PC-9 (cell line): ENCODE data around the gene MYD88. TPM values are rescaled to one million over a fixed set of nuclear protein-coding genes. Genes with fewer than 3 reads are reported as not detected.

Source experiments
- BruUV-seq: library from RNA; stranded (reverse); fragments of 400-500 nt; replicated peaks from 2 replicates; lab custom pipeline; 2021; lab: Mats Ljungman, UMichigan
- CTCF ChIA-PET: fragments of 300-600 bp; sonication (Branson Sonifier 250); formaldehyde crosslinking; loops from one replicate; lab custom pipeline; 2022; ENCODE audit warnings: antibody characterized with exemption; lab: Charles Lee
- POLR2A ChIA-PET: fragments of 300-600 bp; sonication (Branson Sonifier 250); formaldehyde crosslinking; loops from one replicate; lab custom pipeline; 2022; ENCODE audit warnings: antibody characterized with exemption; ENCODE audit not compliant: unreplicated experiment; lab: Charles Lee
- DNase-seq, 2 experiments: peaks; one replicate each; pipeline versions ENCODE4 v3.0.0 to v3.0.0-alpha.2; 2015 to 2022; ENCODE audit warnings: mixed read lengths in 1 of 2
- H2AFZ ChIP-seq: fragments of 200-600 bp; sonication (generic); 2 replicates; pipeline ENCODE4 v1.8.1; 2017; ENCODE audit warnings: antibody characterized with exemption
- H3F3A ChIP-seq: fragments of 200-600 bp; sonication (generic); 2 replicates; pipeline ENCODE4 v1.8.1; 2017; ENCODE audit warnings: antibody characterized with exemption, mild to moderate bottlenecking, low read depth; ENCODE audit not compliant: insufficient read depth
- H3K27ac ChIP-seq: fragments of 200-600 bp; sonication (generic); 2 replicates; pipeline ENCODE4 v1.6.1; 2016; ENCODE audit warnings: mixed run types
- H3K27me3 ChIP-seq: fragments of 200-600 bp; sonication (generic); 2 replicates; pipeline ENCODE4 v1.6.1; 2016; ENCODE audit warnings: low read depth, mixed run types; ENCODE audit not compliant: insufficient read depth
- H3K36me3 ChIP-seq: fragments of 200-600 bp; sonication (generic); 2 replicates; pipeline ENCODE4 v1.6.1; 2016; ENCODE audit warnings: low read depth, mixed run types
- H3K4me1 ChIP-seq: fragments of 200-600 bp; sonication (generic); replicated peaks from 2 replicates; pipeline ENCODE4 v1.6.1; 2016; ENCODE audit warnings: mixed run types; ENCODE audit not compliant: insufficient read depth
- H3K4me2 ChIP-seq: fragments of 200-600 bp; sonication (generic); 2 replicates; pipeline ENCODE4 v1.6.1; 2017; ENCODE audit warnings: mixed run types
- H3K4me3 ChIP-seq: fragments of 200-600 bp; sonication (generic); 2 replicates; pipeline ENCODE4 v1.6.1; 2016; ENCODE audit warnings: mixed run types
- H3K79me2 ChIP-seq: fragments of 200-600 bp; sonication (generic); 2 replicates; pipeline ENCODE4 v1.6.1; 2017; ENCODE audit warnings: low read depth, mixed run types
- H3K9me2 ChIP-seq: fragments of 200-600 bp; sonication (generic); 2 replicates; pipeline ENCODE4 v1.8.1; 2017; ENCODE audit warnings: mild to moderate bottlenecking; ENCODE audit not compliant: insufficient read depth
- H3K9me3 ChIP-seq: fragments of 200-600 bp; sonication (generic); 2 replicates; pipeline ENCODE4 v1.8.1; 2016; ENCODE audit warnings: low read depth; ENCODE audit not compliant: insufficient read depth
- H4K20me1 ChIP-seq: fragments of 200-600 bp; sonication (generic); 2 replicates; pipeline ENCODE4 v1.8.1; 2017; ENCODE audit not compliant: insufficient read depth
- CTCF ChIP-seq: fragments of 200-600 bp; sonication (generic); conservative IDR thresholded peaks from 2 replicates; pipeline ENCODE4 v1.6.1; 2017; ENCODE audit warnings: mixed run types, antibody characterized with exemption, mild to moderate bottlenecking, moderate library complexity
- EZH2 ChIP-seq: fragments of 200-600 bp; sonication (generic); IDR thresholded peaks from 2 replicates; pipeline ENCODE4 v1.8.0; 2017; ENCODE audit warnings: antibody characterized with exemption, low read depth
- intact Hi-C: fragments of 100-400 bp; cut with micrococcal nuclease; formaldehyde crosslinking; loops from one replicate; pipeline ENCODE4 v1.10.0; 2022; ENCODE audit not compliant: unreplicated experiment
- total RNA-seq: library from RNA; stranded (reverse); gene quantifications from 2 replicates; pipeline ENCODE4 v1.2.3, GENCODE V29; 2021

MYD88 gene
- total RNA-seq, 1 experiment from 2014 or later, result 25.0 TPM

DNA sequence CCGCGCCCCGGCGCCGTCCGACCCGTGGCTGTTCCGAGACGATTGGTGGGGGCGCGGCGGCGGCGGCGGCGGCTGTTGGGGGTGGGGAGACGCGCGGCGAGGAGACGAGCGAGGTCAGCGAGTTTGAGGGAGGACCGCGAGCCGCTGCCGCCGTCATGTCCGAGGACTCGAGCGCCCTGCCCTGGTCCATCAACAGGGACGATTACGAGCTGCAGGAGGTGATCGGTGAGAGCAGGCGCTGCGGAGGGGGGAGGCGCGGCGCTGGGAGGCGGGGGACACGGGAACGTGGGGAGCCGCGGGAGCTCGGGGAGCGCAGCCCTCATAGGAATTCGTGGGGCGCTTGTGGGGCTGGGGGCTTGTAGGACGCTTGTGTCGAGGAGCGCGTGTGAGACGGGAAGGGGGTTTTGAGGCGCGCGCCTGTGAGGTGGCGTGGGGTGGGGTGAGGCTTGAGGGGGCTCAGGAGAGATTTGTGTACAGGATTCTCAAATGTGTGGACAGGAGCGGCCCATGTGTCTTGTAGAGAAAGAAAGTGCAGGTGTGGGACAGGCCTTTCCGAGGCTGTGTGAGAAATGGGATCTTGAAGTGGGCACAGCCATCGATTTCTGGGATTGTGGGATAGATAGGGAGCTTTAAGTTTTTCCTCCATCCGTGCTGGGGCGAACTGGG lies 27.4 kb downstream of the MYD88 start:
- TF ChIP-seq CTCF, result no peak
- TF ChIP-seq EZH2, result no peak
- H3K9me2 ChIP-seq, result no peaks in the 10 kb centered on the region
- DNase-seq, result no peak
- ChIA-PET POLR2A (interaction anchor here (0.7 to 1.6 kb wide), 5 partner anchors 12 to 33 kb away, joined by 3 to 17 read pairs (median 6); partner anchors contain the start of gene ACAA1), CTCF (interaction anchor here (0.5 to 0.8 kb wide), 3 partner anchors 50 to 1541 kb away, joined by 4 to 7 read pairs (median 5); no protein-coding TSS in a partner anchor)
- H3K4me3 ChIP-seq, result peak overlapping the region; percentile 74
- intact Hi-C loops, result loop anchor here (1.0 to 2.0 kb wide), 3 partner anchors 29 to 229 kb away; partner anchors contain the start of gene ACAA1
- H3K4me1 ChIP-seq, result peaks cover 38% of the 10 kb centered on the region
- H3K36me3 ChIP-seq, result no peaks in the 10 kb centered on the region
- peak overlapping the region; percentile 81 for H3K4me2 ChIP-seq
- no TSS peak for BruUV-seq
- no peaks in the 10 kb centered on the region for H3K9me3 ChIP-seq
- H3K79me2 ChIP-seq, result peaks cover 52% of the 10 kb centered on the region
- H4K20me1 ChIP-seq, result peaks cover 6% of the 10 kb centered on the region
- H3K27ac ChIP-seq, result peak overlapping the region; percentile 96
- H3F3A ChIP-seq, result peaks cover 23% of the 10 kb centered on the region
- H3K27me3 ChIP-seq, result no peaks in the 10 kb centered on the region
- H2AFZ ChIP-seq, result peak overlapping the region; percentile 81

GRCh38 chr3:38167591-38167990 lies 29.1 kb downstream of the MYD88 start:
- Histone ChIP-seq H3K79me2 (peaks cover 69% of the 10 kb centered on the region), H3K4me2 (peak overlapping the region; percentile 81), H4K20me1 (peaks cover 19% of the 10 kb centered on the region), H3K27me3 (no peaks in the 10 kb centered on the region), H2AFZ (no peak overlapping the region), H3K27ac (peak overlapping the region; percentile 62), H3K9me2 (no peaks in the 10 kb centered on the region), H3K36me3 (no peaks in the 10 kb centered on the region), H3F3A (peaks cover 27% of the 10 kb centered on the region), H3K9me3 (no peaks in the 10 kb centered on the region), H3K4me1 (peaks cover 38% of the 10 kb centered on the region), H3K4me3 (peak overlapping the region; percentile 74; the same call in 1 of the 2 replicates)
- BruUV-seq, result no TSS peak
- POLR2A ChIA-PET, result no interaction called here
- no peak for DNase-seq
- CTCF ChIA-PET, result no interaction called here
- intact Hi-C loops, result loop anchor here (2.0 kb wide), 1 partner anchor 231 kb away; no protein-coding TSS in a partner anchor
- no peak for TF ChIP-seq CTCF
- no peak for TF ChIP-seq EZH2

DNA sequence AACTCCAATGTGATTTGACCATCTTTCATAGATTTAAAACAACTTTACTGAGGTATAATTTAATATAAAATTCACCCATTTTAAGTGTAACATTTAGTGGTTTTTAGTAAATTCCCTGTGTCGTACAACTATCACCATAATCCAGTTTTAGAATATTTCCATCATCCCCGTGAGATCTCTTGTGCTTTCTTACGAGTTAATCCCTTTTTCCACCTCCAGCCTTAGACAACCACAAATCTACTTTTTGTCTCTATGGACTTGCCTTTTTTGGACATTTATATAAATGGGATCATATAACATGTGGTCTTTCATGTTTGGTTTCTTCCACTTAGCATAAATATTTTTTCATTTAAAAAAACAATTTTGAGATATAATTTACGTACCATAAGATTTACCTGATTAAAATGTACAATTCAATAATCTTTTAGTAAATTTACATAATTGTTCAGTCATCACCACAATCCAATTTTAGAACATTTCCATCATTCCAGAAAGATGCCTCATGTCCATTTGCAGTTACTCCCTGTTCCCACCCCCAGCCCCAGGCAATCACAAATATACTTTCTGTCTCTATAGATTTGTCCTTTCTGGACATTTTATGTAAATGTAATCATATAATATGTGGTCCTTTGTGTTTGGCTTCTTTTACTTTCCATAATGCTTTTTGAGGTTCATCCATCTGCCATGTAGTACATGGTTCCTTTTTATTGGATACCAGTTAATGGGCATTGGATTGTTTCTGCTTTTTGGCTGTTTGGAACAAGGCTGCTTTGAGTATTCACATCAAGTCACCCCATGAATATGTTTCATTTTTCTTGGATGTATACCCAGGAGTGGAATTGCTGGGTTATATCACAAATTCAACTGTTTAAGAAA lies 29.9 kb downstream of the MYD88 start:
- no TSS peak for BruUV-seq

More for the DNA sequence above, 29.9 kb downstream of the MYD88 start:
- DNase-seq, result peak in 1 of 2 experiments; percentile 46
- Histone ChIP-seq H3F3A (peaks cover 24% of the 10 kb centered on the region), H3K4me2 (peak overlapping the region; percentile 81), H3K4me3 (peak overlapping the region; percentile 44; the same call in 1 of the 2 replicates), H3K9me2 (no peaks in the 10 kb centered on the region), H4K20me1 (peaks cover 24% of the 10 kb centered on the region), H3K36me3 (no peaks in the 10 kb centered on the region), H3K27ac (peak overlapping the region; percentile 62), H3K27me3 (no peaks in the 10 kb centered on the region), H3K4me1 (peaks cover 38% of the 10 kb centered on the region), H2AFZ (no peak overlapping the region), H3K79me2 (peaks cover 77% of the 10 kb centered on the region), H3K9me3 (no peaks in the 10 kb centered on the region)
- intact Hi-C loops, result loop anchor here (1.0 kb wide), 1 partner anchor 8 kb away; no protein-coding TSS in a partner anchor
- TF ChIP-seq CTCF, result no peak
- no peak for TF ChIP-seq EZH2
- ChIA-PET POLR2A (no interaction called here), CTCF (no interaction called here)
